AG08395 (cell line): ENCODE measurements around the gene MEGF9.
A peak's percentile ranks its signal among the peaks of the same experiment; 100 is the strongest.

ENCODE experiments used
- DNase-seq: peaks from one replicate; pipeline ENCODE4 v3.0.0; 2012; ENCODE audit warnings: mixed read lengths, low spot score

MEGF9 gene

DNA sequence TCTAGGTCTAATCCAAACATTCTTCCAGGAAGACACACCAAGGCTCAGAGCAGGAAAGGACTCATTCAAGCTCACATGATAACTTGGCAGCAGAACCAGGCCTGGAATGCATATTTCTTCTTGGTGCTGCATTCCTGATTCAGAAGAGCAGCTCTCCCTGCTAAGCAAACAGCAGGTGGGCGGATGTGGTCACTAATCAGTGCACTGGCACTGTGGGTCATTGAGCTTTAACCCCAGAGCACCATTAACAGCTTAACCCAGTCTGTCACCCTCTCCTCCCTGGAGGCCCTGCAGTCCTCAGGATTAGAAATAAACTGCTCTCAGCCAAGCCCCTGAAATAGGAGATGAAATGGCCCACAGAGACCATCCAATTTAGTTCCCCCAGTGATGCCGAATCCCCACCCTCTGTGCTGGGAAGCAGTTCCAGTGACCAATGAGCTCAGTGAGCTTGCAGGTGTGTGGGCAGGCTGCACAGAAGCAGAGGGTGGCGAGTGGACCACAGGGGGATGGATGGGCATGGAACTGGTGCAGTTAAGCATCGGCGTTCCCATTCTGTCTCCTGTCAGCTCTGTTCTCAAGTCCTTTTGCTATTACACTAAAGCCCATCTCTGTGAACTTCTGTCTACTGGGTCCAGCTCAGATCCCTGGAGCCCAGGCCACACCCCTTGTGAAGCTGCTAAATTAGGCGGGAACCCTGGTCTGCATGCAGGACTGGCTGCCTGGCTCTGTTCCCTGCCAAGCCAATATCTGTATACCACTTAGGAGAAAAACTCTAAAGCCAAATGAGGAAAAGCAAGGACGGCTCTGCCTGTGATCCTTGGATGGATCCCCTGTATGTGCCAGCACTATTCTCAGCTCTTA, 16.6 kb upstream of the MEGF9 start:
- DNase-seq = peak; percentile 88

DNA sequence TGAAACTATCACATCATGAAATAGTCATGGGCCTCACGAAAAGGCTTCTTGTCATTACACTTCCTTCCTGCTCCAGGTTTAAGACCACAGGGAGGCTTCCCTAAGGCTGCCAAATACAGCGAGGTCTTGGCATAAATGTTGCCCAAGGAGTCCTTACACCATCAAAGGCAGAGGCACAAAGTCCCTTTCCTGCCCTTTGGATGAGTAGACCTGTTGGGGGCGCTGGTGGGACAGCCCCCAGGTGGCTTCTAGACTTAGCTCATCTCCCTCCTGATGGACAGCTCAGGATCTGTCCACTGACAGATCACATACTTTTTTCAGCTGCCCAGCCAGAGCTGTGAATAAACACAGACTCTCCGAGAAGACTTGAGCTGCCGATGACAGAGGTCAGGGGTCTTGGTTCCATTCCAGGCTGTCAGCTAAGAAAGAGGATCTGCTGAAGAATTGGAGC, 15.5 kb upstream of the MEGF9 start:
- DNase-seq = no peak

DNA sequence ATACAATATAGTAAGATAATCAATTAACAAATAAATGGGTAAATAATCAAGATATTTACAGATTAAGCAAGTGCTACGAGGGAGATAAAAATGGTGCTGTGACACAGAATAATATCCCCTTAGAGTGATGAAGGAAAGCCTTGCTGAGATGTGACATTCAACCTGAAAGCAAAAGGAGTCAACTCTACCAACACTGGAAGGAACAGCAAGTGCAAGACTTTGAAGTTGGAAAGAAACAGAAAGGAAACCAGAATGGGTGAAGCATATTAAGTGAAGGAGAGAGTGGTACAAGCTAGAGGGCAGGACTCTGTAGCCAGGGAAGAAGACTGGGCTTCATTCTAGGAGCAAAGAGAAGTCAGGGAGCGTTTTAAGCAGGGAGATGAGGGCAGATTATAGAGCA, 12.2 kb upstream of the MEGF9 start:
- DNase-seq = no peak

DNA sequence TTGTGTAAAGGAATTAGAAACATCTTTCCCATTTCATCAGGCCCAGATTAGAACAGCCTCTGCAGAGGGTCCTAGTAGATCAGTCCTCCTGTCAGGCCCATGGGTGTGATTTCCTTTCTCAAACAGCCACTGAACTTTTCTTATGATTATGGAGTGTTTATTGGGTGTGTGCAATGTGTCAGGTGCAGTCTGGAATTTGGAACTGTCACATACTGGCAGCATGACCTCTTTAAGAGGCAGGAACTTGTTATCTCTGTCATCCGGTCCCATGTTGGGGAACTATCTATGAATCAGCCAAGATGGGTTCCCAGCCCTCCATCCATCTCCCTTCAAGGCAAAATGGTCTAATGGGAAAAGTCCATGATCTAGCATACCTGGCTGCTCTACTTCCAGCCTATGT, 11.6 kb upstream of the MEGF9 start:
- DNase-seq = no peak

DNA sequence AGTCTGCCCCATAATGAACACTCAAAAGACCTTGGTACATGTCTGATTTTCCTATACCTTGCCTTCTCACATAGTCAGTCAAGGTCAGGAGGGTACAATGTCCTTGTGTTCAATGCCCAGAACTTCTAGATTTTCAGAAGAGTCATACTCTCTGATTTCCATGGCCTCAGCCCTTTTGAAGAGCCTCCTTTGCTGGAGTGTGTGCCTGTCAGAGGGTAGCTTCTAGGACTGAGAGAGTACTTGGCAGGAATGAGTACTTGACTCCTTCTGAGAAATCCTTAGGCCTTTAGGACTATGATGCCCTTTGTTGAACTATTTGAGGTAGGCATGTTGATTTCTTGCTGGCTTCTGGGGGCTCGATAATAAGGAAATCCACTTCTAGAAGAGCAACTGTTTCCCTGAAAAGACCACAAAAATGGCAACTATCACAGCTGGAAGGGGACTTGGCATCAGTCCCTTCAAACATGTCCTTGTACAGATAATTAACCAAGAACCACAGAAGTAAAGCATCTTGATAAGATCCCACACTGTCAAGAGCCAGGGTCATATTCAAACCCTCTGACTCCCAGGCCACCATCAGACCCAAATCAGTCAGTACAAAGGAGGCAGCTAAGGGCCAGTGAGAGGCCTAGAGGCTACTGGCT, 10.6 kb upstream of the MEGF9 start:
- no peak for DNase-seq

DNA sequence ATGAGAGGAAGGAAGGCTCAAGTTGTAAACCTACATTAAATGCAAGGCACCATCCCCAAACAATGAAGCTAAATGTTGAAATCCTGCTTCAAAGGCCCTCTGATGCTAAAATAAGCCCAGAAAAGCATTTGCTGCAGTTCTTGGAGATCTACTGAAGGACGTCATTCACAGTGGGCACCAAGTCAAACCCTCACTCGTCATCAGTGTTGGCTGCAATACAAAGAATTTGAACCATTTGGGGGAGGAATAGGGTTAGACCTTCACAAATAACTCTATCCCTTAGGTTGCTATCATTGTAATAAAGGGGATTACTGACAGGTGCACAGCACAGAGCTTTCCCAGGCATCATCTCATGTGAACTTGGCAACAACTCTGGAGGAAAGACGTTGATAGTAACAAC, 9.3 kb upstream of the MEGF9 start:
- peak; percentile 59 for DNase-seq

DNA sequence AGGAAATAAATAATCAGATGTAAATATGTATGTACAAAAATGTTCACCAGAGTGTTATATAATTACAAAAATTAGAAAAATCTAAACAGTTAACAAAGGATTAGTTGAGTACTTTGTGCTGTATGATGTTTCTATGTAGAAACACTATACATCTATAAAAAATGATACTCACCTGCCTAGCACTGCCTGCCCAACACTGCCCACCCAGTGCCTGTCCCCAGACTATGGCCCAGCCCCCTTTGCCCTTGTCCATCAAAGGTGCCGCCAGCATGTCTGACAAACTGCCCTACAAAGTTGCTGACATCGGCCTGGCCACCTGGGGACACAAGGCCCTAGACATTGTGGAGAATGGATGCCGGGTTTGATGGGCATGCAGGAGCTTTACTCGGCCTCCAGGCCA, 6.1 kb upstream of the MEGF9 start:
- DNase-seq = no peak

DNA sequence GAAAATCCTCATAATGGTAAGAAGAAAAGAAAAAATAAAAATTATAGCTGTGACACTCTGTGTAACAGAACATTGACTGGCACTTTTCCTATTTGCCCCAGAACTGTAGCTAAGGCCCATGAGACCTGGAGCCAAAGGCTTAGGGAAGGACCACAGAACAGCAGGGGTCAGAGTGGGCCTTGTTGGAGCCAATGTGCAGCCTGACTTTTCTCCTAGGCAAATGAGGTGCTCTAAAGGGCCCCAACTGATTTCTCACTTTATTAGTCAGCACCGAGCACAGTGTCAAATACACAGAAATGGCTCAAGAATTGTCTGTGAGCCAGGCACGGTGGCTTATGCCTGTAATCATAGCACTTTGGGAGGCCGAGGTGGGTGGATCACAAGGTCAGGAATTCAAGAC, 4.0 kb upstream of the MEGF9 start:
- no peak for DNase-seq

DNA sequence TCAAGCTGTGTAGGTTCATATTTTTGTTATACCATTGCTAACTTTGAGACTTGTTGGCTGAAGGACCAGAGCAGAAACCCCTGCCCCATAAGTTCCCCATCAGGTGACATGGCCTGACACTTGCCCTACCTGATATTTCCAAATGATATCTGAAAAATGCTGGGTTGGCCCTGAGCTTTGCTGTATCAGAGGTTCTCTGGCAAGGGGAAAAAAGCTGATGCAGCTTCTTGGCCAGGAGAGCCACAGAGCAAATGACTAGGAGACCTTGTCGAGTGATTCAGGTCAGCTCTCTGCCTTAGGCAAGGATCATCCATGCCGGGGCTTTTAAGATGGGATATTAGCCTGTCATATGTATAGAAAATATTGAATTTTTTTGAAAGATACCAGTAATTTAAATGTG, 2.9 kb upstream of the MEGF9 start:
- no peak for DNase-seq

DNA sequence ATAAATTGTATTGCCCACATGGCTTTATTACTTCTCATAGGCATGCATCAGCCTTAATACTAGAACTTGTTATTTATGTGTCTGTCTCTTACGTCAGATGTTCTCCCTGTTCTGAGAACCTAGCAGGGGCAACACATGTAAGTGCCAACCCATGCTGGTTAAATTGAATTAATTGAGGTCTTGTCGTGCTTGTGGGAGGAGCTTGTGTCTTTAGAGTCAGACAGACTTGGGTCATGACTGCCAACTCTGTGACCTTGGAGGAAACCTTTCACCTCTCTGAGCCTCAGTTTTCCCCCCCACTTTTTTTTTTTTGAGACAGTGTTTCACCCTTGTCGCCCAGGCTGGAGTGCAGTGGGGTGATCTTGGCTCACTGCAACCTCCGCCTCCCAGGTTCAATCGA, 2.2 kb upstream of the MEGF9 start:
- DNase-seq = no peak

DNA sequence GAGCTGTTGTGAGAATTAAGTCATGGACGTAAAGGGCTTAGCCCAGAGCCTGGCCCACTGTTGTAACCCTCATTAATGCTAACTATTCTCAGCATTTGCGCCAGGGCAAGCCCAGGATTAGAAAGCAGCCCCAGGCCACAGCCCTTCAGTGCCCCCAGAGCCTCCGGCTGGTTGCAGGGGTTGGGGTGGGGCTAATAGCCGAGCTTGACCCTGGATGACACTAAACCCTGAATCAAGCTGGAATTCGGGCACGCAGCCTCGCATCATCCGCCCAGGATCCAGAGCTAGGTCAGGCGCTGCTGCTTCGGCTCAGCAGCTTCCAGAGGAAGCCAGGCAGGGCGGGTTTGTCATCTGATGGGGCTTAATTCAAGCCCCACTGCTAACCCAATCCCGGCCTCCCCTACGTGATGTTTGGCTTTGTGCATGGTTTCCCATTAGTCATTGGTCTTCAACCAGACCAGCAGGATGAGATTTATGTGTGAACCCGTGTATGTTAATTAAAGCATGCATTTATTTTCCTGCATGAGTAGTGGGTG, 1.2 kb upstream of the MEGF9 start:
- peak; percentile 65 for DNase-seq

DNA sequence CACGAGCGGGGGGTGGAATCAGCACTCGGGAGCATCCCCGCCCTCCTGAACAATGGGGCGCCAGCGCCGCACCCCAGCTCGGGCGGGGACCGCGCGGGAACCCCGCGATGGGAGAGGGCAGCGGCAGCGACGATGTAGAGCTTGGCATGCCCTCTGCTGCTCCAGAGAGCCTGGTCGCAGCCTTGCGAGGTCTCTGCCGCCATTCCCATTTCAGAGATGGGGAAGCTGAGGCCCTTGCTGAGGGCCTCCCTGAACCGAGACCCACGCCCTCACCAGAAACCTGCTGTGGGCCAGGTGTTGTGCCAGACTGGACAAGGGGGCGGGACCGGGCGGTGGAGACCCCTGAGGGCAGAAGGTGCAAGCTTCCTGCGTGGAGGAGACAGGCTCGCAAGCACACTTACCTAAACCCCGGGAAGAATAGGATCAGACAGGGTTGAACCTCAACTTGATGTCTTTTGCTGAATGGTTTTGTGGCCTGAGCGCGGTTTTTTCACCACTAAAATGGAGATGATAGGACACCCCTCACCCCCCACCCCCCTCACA, 647 bp upstream of the MEGF9 start:
- DNase-seq = no peak

DNA sequence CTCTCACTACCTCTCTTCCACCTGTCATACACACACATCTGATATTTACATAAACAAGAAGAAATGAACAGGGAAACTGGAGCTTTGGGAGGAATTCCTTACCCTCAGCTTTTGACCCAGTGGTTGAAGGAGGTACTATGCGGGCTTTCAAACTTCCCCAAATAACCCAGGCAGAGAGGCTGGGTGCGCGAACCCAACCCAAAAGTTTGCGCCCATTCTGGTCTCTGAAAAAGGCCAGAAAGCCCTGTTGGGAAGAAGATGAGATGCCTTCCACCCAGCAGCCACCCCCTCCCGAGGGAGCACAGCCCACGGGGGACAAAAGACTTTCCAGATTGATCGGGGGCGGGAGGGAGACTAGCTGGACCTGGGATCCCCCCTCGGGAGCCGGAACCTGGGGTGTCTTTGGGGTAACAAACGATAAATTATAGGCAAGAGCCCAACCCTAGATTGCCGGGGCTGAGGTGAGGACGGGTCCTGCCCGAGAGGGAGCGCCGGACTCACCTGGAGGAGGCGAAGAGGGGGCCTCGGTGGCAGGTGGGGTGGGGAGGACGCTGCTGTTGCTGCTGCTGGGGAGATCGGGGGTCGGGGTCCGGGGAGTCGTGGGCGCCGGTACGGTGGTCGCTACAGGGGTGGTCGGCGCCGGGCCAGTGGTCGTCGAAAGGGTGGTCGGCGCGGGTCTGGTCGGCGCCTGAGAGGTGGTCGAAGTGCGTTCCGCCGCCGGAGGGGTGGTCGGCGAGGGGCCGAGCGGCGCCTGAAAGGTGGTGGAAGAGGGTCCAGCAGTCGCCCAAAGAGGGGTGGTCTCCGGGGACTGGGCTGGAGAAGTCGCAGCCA, 798 bp downstream of the MEGF9 start:
- DNase-seq = peak; percentile 38

DNA sequence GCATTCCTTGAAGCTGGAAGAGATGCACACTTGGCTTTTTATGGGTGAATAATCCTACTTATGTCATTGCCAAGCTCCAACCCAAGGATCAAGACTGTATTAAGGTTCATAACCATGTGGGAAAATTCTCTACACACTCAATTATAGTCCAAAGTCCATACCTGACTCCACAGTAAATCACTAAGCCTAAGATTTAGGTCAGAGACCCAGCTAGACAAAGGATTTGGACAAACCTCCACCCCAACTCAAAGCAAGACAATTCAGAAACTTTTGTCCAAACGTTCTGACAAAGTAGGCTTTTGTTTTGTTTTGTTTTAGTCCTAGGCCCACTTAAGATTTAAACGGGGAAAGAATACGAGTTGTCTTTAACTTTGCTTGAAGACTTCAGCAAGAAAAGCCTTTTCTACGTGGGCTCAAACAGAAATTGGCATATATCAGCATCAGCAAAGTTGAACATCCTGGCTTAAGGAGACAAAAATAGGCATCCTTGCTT, 1.7 kb downstream of the MEGF9 start:
- no peak for DNase-seq

DNA sequence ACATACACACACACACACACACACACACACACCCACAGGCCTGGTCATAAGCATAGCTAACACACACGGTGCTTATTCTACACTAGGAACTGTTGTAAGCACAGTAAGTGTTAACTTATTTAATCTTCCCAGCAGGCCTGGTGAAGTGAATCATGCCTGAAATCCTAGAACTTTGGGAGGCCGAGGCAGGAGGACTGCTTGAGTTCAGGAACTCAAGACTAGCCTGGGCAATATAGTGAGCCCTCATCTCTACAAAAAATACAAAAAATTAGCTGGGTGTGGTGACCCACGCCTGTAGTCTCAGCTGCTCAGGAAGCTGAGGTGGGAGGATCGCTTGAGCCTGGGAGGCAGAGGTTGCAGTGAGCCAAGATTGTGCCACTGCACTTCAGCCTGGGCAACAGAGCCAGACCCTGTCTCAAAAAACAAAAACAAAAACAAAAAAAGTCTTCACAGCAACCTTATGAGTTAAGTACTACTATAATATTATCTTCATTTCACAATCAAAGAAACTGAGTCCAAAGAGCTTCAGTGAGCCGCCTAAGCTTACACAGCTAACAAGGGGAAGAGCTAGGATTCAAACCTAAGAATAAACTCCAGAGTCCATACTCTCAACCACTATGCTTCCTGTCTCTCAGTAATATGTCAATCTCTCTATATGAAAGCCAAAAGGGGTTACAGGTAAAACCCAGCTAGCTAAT, 2.3 kb downstream of the MEGF9 start:
- DNase-seq = no peak

DNA sequence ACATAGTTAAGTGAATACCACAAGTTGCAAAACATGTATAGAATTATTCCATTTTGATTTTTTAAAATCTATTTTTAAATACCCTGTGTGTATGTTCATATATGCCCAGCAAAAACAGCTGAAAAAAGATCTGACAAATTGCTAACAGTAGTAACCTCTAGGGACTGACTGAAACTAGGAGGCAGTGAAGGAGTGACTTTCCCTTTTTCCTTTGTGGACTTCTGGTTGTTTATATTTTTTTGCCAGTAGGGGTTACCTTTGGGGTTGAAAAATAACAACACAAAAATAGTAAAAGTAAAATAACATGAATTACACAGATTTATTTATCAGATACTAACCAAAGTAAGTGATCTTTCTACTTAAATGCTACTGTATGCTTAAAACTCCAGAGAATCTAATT, 2.9 kb downstream of the MEGF9 start:
- DNase-seq = no peak

DNA sequence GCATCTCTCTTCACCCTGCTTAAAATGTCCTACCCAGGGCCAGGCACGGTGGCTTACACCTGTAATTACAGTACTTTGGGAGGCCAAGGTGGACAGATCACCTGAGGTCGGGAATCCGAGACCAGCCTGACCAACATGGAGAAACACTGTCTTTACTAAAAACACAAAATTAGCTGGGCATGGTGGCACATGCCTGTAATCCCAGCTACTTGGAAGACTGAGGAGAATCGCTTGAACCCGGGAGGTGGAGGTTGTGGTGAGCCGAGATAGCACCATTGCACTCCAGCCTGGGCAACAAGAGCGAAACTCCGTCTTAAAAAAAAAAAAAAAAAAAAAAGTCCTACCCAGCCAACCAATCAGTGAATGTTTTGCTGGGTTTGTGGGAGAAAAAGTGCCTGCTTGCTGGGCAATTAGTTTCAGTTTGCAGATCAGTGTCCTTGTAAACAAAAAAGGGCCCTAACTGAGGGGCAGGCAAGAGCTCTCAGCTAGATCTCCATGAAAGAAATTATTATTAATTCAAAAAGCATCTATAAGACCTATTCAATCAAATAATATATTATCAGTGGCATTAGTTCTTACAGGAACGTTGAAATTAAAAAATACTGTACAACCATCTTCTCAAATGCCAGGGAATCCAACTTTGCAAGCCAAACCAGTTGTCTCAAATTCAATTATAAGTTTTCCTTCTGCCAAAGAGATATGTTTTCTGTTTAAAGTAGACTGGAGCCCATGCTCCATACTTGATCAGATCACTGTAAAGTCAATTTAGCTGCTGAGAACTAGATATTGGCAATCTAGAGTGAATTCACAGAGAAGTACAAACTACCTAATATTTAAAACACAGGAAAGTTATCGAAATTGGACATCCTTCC, 3.9 kb downstream of the MEGF9 start:
- peak; percentile 66 for DNase-seq

DNA sequence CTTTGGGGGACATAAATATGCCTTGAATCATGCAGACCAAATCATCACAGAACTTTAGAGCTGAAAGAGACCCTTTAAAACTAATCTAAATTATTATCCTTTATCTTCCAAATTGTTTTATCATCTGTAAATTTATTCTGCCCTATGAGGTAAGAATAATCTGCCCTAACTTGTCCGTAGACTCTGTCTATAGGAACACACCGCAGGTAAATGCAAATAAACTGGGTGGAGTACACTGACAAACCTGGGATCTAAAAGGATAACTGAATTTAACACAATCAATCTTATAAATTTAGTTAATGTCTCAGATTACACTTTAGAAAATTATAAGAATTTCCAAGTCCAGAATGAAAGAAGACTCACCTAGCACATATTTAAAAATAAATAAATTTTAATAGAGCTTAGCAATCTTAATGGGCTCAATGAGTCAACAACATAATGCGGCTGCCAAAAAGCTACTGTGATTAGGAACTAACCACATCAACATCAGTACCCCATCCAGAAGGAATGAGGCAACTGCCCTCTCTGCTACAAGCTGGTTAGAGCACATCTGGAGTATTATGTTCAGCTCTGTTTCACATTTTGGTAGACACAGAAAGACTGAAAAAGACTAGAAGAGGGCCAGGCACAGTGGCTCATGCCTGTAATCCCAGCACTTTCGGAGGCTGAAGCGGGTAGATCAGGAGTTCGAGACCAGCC, 5.6 kb downstream of the MEGF9 start:
- DNase-seq = peak; percentile 71

DNA sequence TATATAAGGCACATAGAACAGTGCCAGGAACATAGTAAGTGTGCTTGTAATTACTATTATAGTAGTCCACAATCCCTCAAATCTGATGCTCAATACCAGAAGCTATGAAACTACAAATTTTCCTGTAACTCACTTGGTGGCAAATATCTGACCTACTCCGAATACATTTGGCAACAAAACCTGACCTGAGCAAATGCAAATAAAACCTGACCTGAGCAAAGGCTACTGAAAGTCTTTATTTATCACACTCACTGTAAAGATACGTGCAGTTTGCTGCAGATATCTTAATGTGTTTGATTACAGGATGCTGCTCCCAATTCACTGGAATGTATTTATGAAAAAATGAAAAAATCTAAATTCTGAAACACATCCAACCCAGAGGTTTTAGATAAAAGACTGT, 7.1 kb downstream of the MEGF9 start:
- DNase-seq = no peak

DNA sequence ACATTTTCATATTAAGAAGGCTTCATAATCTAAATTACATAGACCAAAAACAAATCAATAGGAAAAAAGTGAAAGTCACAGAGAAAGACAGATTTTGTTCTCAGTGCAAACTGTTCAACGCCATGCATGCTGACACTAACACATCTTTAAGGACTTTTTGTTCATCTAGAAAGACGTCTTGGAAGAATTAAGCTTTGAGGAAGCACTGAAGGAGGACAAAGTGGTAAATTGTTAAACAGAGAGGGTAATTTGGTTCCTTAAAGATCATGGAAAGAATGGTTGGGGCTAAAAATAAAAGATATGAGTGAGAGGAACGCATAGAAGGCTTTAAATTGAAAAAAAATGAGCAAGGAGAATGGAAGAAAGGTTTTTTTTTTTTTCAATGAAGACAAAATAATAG, 9.1 kb downstream of the MEGF9 start:
- no peak for DNase-seq
